Tibial nerve (tissue), 4 donors: Measurements from ENCODE around the gene PLEKHG7.
"Not testable (repeated sequence)": the region's sequence is repeated elsewhere in the genome, so short reads cannot be mapped to it uniquely, and the experiment has no call there.

Experiments
- EP300 ChIP-seq, 2 donors: sonication (generic); formaldehyde crosslinking; IDR thresholded peaks; one replicate each; pipeline ENCODE4 v1.6.1; 2017; ENCODE audit warnings: antibody characterized with exemption in 2 of 2, mild to moderate bottlenecking in 1 of 2
- POLR2A ChIP-seq, 2 donors: fragments of 450-650 bp; IDR thresholded peaks; one replicate each; pipeline ENCODE4 v1.6.1; 2017; ENCODE audit warnings: antibody characterized with exemption in 2 of 2, mild to moderate bottlenecking in 2 of 2, moderate library complexity in 2 of 2
- TF ChIP-seq, protein P1 (sequence below), 5 experiments: fragments of 200-600 bp in 3 of 5; fragments of 450-650 bp in 2 of 5; sonication (generic) in 3 of 5; IDR thresholded peaks; one replicate each; pipeline ENCODE4 v1.5.1; 2016 to 2019; ENCODE audit warnings: antibody characterized with exemption in 5 of 5, mild to moderate bottlenecking in 3 of 5, moderate library complexity in 2 of 5

DNA sequence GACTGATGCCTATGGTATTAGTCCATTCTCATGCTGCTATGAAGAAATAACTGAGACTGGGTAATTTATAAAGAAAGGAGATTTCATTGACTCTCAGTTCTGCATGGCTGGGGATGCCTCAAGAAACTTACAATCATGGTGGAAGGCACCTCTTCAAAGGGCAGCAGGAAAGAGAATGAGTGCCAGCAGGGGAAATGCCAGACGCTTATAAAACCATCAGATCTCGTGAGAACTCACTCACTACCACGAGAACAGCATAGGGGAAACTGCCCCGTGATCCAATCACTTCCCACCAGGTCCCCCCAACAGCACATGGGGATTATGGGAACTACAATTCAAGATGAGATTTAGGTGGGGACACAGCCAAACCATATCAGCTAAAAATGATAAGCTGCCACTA lies 48.5 kb upstream of the PLEKHG7 start:
- TF ChIP-seq, protein P1, sequence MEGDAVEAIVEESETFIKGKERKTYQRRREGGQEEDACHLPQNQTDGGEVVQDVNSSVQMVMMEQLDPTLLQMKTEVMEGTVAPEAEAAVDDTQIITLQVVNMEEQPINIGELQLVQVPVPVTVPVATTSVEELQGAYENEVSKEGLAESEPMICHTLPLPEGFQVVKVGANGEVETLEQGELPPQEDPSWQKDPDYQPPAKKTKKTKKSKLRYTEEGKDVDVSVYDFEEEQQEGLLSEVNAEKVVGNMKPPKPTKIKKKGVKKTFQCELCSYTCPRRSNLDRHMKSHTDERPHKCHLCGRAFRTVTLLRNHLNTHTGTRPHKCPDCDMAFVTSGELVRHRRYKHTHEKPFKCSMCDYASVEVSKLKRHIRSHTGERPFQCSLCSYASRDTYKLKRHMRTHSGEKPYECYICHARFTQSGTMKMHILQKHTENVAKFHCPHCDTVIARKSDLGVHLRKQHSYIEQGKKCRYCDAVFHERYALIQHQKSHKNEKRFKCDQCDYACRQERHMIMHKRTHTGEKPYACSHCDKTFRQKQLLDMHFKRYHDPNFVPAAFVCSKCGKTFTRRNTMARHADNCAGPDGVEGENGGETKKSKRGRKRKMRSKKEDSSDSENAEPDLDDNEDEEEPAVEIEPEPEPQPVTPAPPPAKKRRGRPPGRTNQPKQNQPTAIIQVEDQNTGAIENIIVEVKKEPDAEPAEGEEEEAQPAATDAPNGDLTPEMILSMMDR (IDR thresholded peaks at IDR 0.05) = not testable (repeated sequence)
- not testable (repeated sequence) for TF ChIP-seq POLR2A, EP300 (IDR thresholded peaks at IDR 0.05)
